IMR-90 (cell line): ENCODE results near the gene ARHGAP24. TPM values are rescaled to one million over a fixed set of nuclear protein-coding genes. Genes with fewer than 3 reads are reported as not detected.

Experiments used
- ATAC-seq: fragments of 200-7000 bp; cut with Tn5 transposase; 2 replicates; pipeline ENCODE4 v1.9.1; 2020; ENCODE audit warnings: low read depth, mild to moderate bottlenecking, moderate library complexity
- BruUV-seq: library from RNA; stranded (reverse); fragments of 400-500 nt; replicated peaks from 2 replicates; lab custom pipeline; 2021; lab: Mats Ljungman, UMichigan
- CTCF ChIA-PET: fragments of 300-600 bp; formaldehyde crosslinking; extraction: SDS; loops from one replicate; lab custom pipeline; 2021; ENCODE audit warnings: antibody characterized with exemption; lab: Yijun Ruan, JAX
- POLR2A ChIA-PET: fragments of 300-600 bp; sonication (Branson Sonifier 250); formaldehyde crosslinking; loops from one replicate; lab custom pipeline; 2022; ENCODE audit warnings: antibody characterized with exemption; ENCODE audit not compliant: unreplicated experiment; lab: Charles Lee
- DNase-seq: peaks from one replicate; pipeline ENCODE4 v3.0.0; 2013
- H2AFZ ChIP-seq: replicated peaks from 2 replicates; pipeline ENCODE3; 2013; ENCODE audit warnings: low read length, mild to moderate bottlenecking; ENCODE audit not compliant: poor library complexity
- H2AK5ac ChIP-seq: 2 replicates; pipeline ENCODE4 v1.6.1; 2013; ENCODE audit warnings: low read depth, low read length, inconsistent platforms
- H2AK9ac ChIP-seq: replicated peaks from 2 replicates; pipeline ENCODE3; 2013; ENCODE audit warnings: mild to moderate bottlenecking, low read depth, low read length, moderate library complexity; ENCODE audit not compliant: poor library complexity
- H2BK120ac ChIP-seq: 2 replicates; pipeline ENCODE4 v1.6.1; 2013; ENCODE audit warnings: low read depth, low read length, inconsistent platforms
- H2BK15ac ChIP-seq: 3 replicates; pipeline ENCODE4 v1.6.1; 2013; ENCODE audit warnings: low read depth, low read length, inconsistent platforms
- H2BK20ac ChIP-seq: 2 replicates; pipeline ENCODE4 v1.6.1; 2013; ENCODE audit warnings: low read depth, mild to moderate bottlenecking, inconsistent platforms, low read length, moderate library complexity
- H2BK5ac ChIP-seq: 2 replicates; pipeline ENCODE4 v1.6.1; 2013; ENCODE audit warnings: mild to moderate bottlenecking, low read depth, low read length, inconsistent platforms; ENCODE audit not compliant: poor library complexity, severe bottlenecking
- H3K14ac ChIP-seq: replicated peaks from 2 replicates; pipeline ENCODE4 v1.6.1; 2013; ENCODE audit warnings: low read depth, low read length, inconsistent platforms
- H3K18ac ChIP-seq: 2 replicates; pipeline ENCODE4 v1.6.1; 2013; ENCODE audit warnings: low read depth, low read length, control low read depth
- H3K23ac ChIP-seq: 2 replicates; pipeline ENCODE4 v1.6.1; 2013; ENCODE audit warnings: low read depth, low read length, inconsistent platforms
- H3K27ac ChIP-seq: 2 replicates; pipeline ENCODE4 v1.5.1; 2013; ENCODE audit warnings: mild to moderate bottlenecking, control low read depth, low read length; ENCODE audit not compliant: insufficient read depth
- H3K27me3 ChIP-seq: 2 replicates; pipeline ENCODE4 v1.6.1; 2013; ENCODE audit warnings: low read length; ENCODE audit not compliant: control insufficient read depth, insufficient read depth
- H3K36me3 ChIP-seq: 2 replicates; pipeline ENCODE4 v1.6.1; 2013; ENCODE audit warnings: low read length, mixed read lengths; ENCODE audit not compliant: control insufficient read depth, insufficient read depth
- H3K4ac ChIP-seq: 2 replicates; pipeline ENCODE4 v1.6.1; 2013; ENCODE audit warnings: low read depth, low read length, inconsistent platforms
- H3K4me1 ChIP-seq: 2 replicates; pipeline ENCODE4 v1.6.1; 2013; ENCODE audit warnings: low read length, mixed read lengths; ENCODE audit not compliant: control insufficient read depth, insufficient read depth
- H3K4me2 ChIP-seq: 2 replicates; pipeline ENCODE4 v1.6.1; 2013; ENCODE audit warnings: low read depth, mild to moderate bottlenecking, control low read depth, low read length, moderate library complexity
- H3K4me3 ChIP-seq: 2 replicates; pipeline ENCODE4 v1.5.1; 2013; ENCODE audit warnings: low read depth, mild to moderate bottlenecking, control low read depth, low read length, moderate library complexity; ENCODE audit not compliant: insufficient read depth
- H3K56ac ChIP-seq: 2 replicates; pipeline ENCODE4 v1.6.1; 2013; ENCODE audit warnings: low read length, inconsistent platforms; ENCODE audit not compliant: insufficient read depth; ENCODE audit errors: extremely low read depth
- H3K79me1 ChIP-seq, 2 experiments: 2 replicates each; pipeline ENCODE4 v1.6.1; 2013; ENCODE audit warnings: low read length in 2 of 2, inconsistent platforms in 1 of 2, low read depth in 1 of 2
- H3K9ac ChIP-seq: 2 replicates; pipeline ENCODE4 v1.6.1; 2013; ENCODE audit warnings: low read depth, low read length, control low read depth
- H3K9me1 ChIP-seq: 2 replicates; pipeline ENCODE4 v1.6.1; 2013; ENCODE audit warnings: low read length, inconsistent platforms; ENCODE audit not compliant: insufficient read depth
- H3K9me3 ChIP-seq: 2 replicates; pipeline ENCODE4 v1.6.1; 2013; ENCODE audit warnings: low read length; ENCODE audit not compliant: control insufficient read depth, insufficient read depth
- H4K20me1 ChIP-seq: 2 replicates; pipeline ENCODE4 v1.6.1; 2013; ENCODE audit warnings: low read length, inconsistent platforms; ENCODE audit not compliant: insufficient read depth
- H4K5ac ChIP-seq: 2 replicates; pipeline ENCODE4 v1.6.1; 2013; ENCODE audit warnings: mild to moderate bottlenecking, low read depth, low read length, control low read depth
- H4K8ac ChIP-seq, 2 experiments: 2 replicates each; pipeline ENCODE4 v1.6.1; 2013; ENCODE audit warnings: low read depth in 2 of 2, low read length in 2 of 2, control low read depth in 1 of 2, inconsistent platforms in 1 of 2
- H4K91ac ChIP-seq: 2 replicates; pipeline ENCODE4 v1.6.1; 2013; ENCODE audit warnings: low read depth, low read length, inconsistent platforms; ENCODE audit not compliant: insufficient read depth
- BHLHE40 ChIP-seq: fragments of 150-350 bp; IDR thresholded peaks from 2 replicates; pipeline ENCODE4 v1.6.1; 2016; ENCODE audit warnings: mild to moderate bottlenecking, low read depth, low read length
- CEBPB ChIP-seq: IDR thresholded peaks from 2 replicates; pipeline ENCODE4 v1.6.1; 2012; ENCODE audit warnings: low read depth, low read length, improper control_type of control experiment
- CHD1 ChIP-seq: IDR thresholded peaks from 2 replicates; pipeline ENCODE4 v1.6.1; 2012; ENCODE audit warnings: low read depth, low read length, improper control_type of control experiment
- FOS ChIP-seq: fragments of 150-350 bp; IDR thresholded peaks from 2 replicates; pipeline ENCODE4 v1.6.1; 2016; ENCODE audit warnings: low read depth, low read length
- MAFK ChIP-seq: IDR thresholded peaks from 2 replicates; pipeline ENCODE4 v1.6.1; 2012; ENCODE audit warnings: low read depth, low read length, improper control_type of control experiment
- MAZ ChIP-seq: IDR thresholded peaks from 2 replicates; pipeline ENCODE4 v1.6.1; 2012; ENCODE audit warnings: low read depth, mild to moderate bottlenecking, low read length, improper control_type of control experiment, moderate library complexity, borderline replicate concordance
- MXI1 ChIP-seq: IDR thresholded peaks from 2 replicates; pipeline ENCODE4 v1.6.1; 2012; ENCODE audit warnings: low read depth, mild to moderate bottlenecking, low read length, moderate library complexity, borderline replicate concordance
- NFE2L2 ChIP-seq: fragments of 150-350 bp; IDR thresholded peaks from 2 replicates; pipeline ENCODE4 v1.6.1; 2016; ENCODE audit warnings: low read depth, mild to moderate bottlenecking, low read length
- POLR2A ChIP-seq: IDR thresholded peaks from 2 replicates; pipeline ENCODE4 v1.6.1; 2012; ENCODE audit warnings: mild to moderate bottlenecking, low read depth, low read length
- RAD21 ChIP-seq: IDR thresholded peaks from 2 replicates; pipeline ENCODE4 v1.6.1; 2012; ENCODE audit warnings: low read length, improper control_type of control experiment
- RCOR1 ChIP-seq: IDR thresholded peaks from 2 replicates; pipeline ENCODE4 v1.6.1; 2012; ENCODE audit warnings: mild to moderate bottlenecking, low read length, improper control_type of control experiment; ENCODE audit not compliant: insufficient replicate concordance
- RFX5 ChIP-seq: IDR thresholded peaks from 2 replicates; pipeline ENCODE4 v1.8.0; 2012; ENCODE audit warnings: low read depth, mild to moderate bottlenecking, low read length, moderate library complexity
- SMC3 ChIP-seq: fragments of 150-350 bp; IDR thresholded peaks from 2 replicates; pipeline ENCODE4 v1.6.1; 2016; ENCODE audit warnings: low read depth, mild to moderate bottlenecking, antibody characterized with exemption, low read length, moderate library complexity
- WGBS, 2 experiments: methylation state at CpG; one replicate each; pipeline versions ENCODE4 v1.1.5 to v1.1.7; 2013; ENCODE audit warnings: missing lambda C conversion rate in 2 of 2; ENCODE audit not compliant: insufficient read length in 1 of 2; ENCODE audit errors: extremely low coverage in 2 of 2; 5-methylcytosine and 5-hydroxymethylcytosine counted together
- dilution Hi-C: fragments of 300-500 bp; cut with HindIII; formaldehyde crosslinking; loops from one replicate; pipeline ENCODE4 v1.14.3; 2018; ENCODE audit warnings: low sequenced_read_pairs; ENCODE audit not compliant: unreplicated experiment
- in situ Hi-C: fragments of 300-500 bp; cut with MboI; formaldehyde crosslinking; loops from 3 replicates; pipeline ENCODE4 v1.14.3; 2019; ENCODE audit warnings: low sequenced_read_pairs, inconsistent platforms, mixed read lengths
- intact Hi-C: fragments of 100-400 bp; cut with micrococcal nuclease; formaldehyde crosslinking; loops from 2 replicates; pipeline ENCODE4 v1.10.0; 2022
- polyA plus RNA-seq, 3 experiments: library from polyadenylated mRNA; depleted of rRNA; stranded (reverse); fragments of >200 nt; gene quantifications; 2 replicates each; pipeline ENCODE4 v1.2.3, GENCODE V29; 2012; ENCODE audit warnings: low replicate concordance in 1 of 3
- total RNA-seq: library from RNA; depleted of rRNA; stranded (reverse); fragments of >200 nt; gene quantifications from 2 replicates; pipeline ENCODE4 v1.2.3, GENCODE V29; 2012
- TF ChIP-seq, protein P1 (sequence below): fragments of 150-350 bp; IDR thresholded peaks from 2 replicates; pipeline ENCODE4 v1.6.1; 2016; ENCODE audit warnings: low read depth, mild to moderate bottlenecking, low read length, moderate library complexity, borderline replicate concordance
- TF ChIP-seq, protein P2 (sequence below): conservative IDR thresholded peaks from 2 replicates; pipeline ENCODE4 v1.5.1; 2012; ENCODE audit warnings: mild to moderate bottlenecking, low read depth, low read length, improper control_type of control experiment
- TF ChIP-seq, protein P3 (sequence below): fragments of 150-350 bp; IDR thresholded peaks from 2 replicates; pipeline ENCODE4 v1.6.1; 2017; ENCODE audit warnings: mild to moderate bottlenecking, antibody characterized with exemption, low read length, low read depth

The ARHGAP24 gene
- total and polyA plus RNA-seq, 2 of the 4 experiments (the other 2 are of a cell fraction), result 11.9 to 24.0 TPM

DNA sequence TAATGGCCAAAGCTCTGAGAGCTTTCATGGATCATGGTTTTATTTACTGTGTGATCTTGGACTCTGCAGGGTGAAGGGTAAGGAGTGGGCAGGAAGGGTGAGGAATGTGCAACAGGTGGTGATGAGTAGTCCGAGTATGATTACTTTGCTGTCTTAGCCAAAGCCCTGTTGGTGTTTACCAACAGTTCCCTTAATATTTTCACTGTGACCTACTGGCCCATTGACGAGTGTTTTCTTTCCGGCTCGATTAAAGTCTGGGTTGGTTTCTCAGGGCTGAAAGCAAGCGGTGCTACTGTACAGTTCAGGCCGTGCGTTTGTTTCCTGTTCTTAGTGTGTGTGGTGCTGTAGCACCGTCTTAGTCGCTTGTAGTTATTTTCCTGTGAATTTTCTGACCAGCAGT is 2.6 kb downstream of the ARHGAP24 start:
- H3K27ac ChIP-seq, result no peak overlapping the region
- dilution Hi-C loops, result no loop called here

More for the DNA sequence above, 2.6 kb downstream of the ARHGAP24 start:
- no peak overlapping the region for H2AK9ac ChIP-seq
- no peak overlapping the region for H3K4ac ChIP-seq
- 77% methylated on average over 4 of the region's 9 CpGs; no CpG with 5 or more reads in 1 of the 2 experiments for WGBS, 2 experiments
- TF ChIP-seq, protein P1, sequence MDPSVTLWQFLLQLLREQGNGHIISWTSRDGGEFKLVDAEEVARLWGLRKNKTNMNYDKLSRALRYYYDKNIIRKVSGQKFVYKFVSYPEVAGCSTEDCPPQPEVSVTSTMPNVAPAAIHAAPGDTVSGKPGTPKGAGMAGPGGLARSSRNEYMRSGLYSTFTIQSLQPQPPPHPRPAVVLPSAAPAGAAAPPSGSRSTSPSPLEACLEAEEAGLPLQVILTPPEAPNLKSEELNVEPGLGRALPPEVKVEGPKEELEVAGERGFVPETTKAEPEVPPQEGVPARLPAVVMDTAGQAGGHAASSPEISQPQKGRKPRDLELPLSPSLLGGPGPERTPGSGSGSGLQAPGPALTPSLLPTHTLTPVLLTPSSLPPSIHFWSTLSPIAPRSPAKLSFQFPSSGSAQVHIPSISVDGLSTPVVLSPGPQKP, result no peak
- TF ChIP-seq FOS (no peak), MAFK (no peak), CEBPB (no peak), RCOR1 (no peak), NFE2L2 (no peak), CHD1 (no peak), RFX5 (no peak), RAD21 (no peak), SMC3 (no peak), MXI1 (no peak), BHLHE40 (no peak), POLR2A (no peak), MAZ (no peak)
- TF ChIP-seq, protein P2, sequence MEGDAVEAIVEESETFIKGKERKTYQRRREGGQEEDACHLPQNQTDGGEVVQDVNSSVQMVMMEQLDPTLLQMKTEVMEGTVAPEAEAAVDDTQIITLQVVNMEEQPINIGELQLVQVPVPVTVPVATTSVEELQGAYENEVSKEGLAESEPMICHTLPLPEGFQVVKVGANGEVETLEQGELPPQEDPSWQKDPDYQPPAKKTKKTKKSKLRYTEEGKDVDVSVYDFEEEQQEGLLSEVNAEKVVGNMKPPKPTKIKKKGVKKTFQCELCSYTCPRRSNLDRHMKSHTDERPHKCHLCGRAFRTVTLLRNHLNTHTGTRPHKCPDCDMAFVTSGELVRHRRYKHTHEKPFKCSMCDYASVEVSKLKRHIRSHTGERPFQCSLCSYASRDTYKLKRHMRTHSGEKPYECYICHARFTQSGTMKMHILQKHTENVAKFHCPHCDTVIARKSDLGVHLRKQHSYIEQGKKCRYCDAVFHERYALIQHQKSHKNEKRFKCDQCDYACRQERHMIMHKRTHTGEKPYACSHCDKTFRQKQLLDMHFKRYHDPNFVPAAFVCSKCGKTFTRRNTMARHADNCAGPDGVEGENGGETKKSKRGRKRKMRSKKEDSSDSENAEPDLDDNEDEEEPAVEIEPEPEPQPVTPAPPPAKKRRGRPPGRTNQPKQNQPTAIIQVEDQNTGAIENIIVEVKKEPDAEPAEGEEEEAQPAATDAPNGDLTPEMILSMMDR, result no peak
- TF ChIP-seq, protein P3, sequence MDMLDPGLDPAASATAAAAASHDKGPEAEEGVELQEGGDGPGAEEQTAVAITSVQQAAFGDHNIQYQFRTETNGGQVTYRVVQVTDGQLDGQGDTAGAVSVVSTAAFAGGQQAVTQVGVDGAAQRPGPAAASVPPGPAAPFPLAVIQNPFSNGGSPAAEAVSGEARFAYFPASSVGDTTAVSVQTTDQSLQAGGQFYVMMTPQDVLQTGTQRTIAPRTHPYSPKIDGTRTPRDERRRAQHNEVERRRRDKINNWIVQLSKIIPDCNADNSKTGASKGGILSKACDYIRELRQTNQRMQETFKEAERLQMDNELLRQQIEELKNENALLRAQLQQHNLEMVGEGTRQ, result no peak
- no peak overlapping the region for H3K14ac ChIP-seq
- H3K27me3 ChIP-seq, result peaks cover 8% of the 10 kb centered on the region
- ATAC-seq (no peak), DNase-seq (no peak)
- H3K79me1 ChIP-seq, result no peaks in the 10 kb centered on the region
- no peak overlapping the region for H2BK15ac ChIP-seq
- H3K56ac ChIP-seq, result no peak overlapping the region
- no peak overlapping the region for H3K18ac ChIP-seq
- BruUV-seq, result no TSS peak
- no peaks in the 10 kb centered on the region for H3K4me1 ChIP-seq
- no peaks in the 10 kb centered on the region for H3K9me3 ChIP-seq
- CTCF ChIA-PET, result no interaction called here
- H2BK5ac ChIP-seq, result no peak overlapping the region
- no peak overlapping the region for H3K23ac ChIP-seq
- H4K91ac ChIP-seq, result no peak overlapping the region
- no peak overlapping the region for H4K8ac ChIP-seq
- no peaks in the 10 kb centered on the region for H3K36me3 ChIP-seq
- no peak overlapping the region for H2BK20ac ChIP-seq
- intact Hi-C loops, result no loop called here
- no peak overlapping the region for H4K5ac ChIP-seq
- no peak overlapping the region for H3K4me3 ChIP-seq
- no peak overlapping the region for H2AFZ ChIP-seq
- no peak overlapping the region for H2BK120ac ChIP-seq
- no peak overlapping the region for H2AK5ac ChIP-seq
- in situ Hi-C loops, result no loop called here
- H3K9ac ChIP-seq, result no peak overlapping the region
- H3K4me2 ChIP-seq, result no peak overlapping the region
- POLR2A ChIA-PET, result no interaction called here
- H3K9me1 ChIP-seq, result no peaks in the 10 kb centered on the region
- H4K20me1 ChIP-seq, result no peaks in the 10 kb centered on the region
